Transverse colon (tissue), 4 donors: Measurements from ENCODE around the gene RUNX1. TPM values are rescaled to one million over a fixed set of nuclear protein-coding genes. Genes with fewer than 3 reads are reported as not detected.

Experiments used
- DNase-seq: peaks from one replicate; pipeline ENCODE4 v3.0.0-alpha.2; 2019
- H3K27ac ChIP-seq, 4 donors: fragments of 200-600 bp; sonication (generic); 2 replicates each; pipeline ENCODE4 v1.5.1; 2016 to 2018; ENCODE audit warnings: inconsistent platforms in 4 of 4
- H3K27me3 ChIP-seq: fragments of 200-600 bp; sonication (generic); 2 replicates; pipeline ENCODE4 v1.5.1; 2017; ENCODE audit warnings: inconsistent platforms
- H3K36me3 ChIP-seq, 4 donors: fragments of 200-600 bp; sonication (generic); 2 replicates each; pipeline ENCODE4 v1.5.1; 2017 to 2019; ENCODE audit warnings: inconsistent platforms in 4 of 4
- H3K4me1 ChIP-seq, 4 donors: fragments of 200-600 bp; sonication (generic); 2 replicates each; pipeline ENCODE4 v1.5.1; 2017 to 2020; ENCODE audit warnings: inconsistent platforms in 4 of 4
- H3K4me3 ChIP-seq, 4 donors: fragments of 200-600 bp; sonication (generic); 1 replicate in 1 of 4; 2 replicates in 3 of 4; pipeline versions ENCODE4 v1.5.1 to v1.6.1; 2017 to 2019; ENCODE audit warnings: inconsistent platforms in 4 of 4
- H3K9me3 ChIP-seq, 2 donors: fragments of 200-600 bp; sonication (generic); 2 replicates each; pipeline ENCODE4 v1.5.1; 2017 to 2019; ENCODE audit warnings: inconsistent platforms in 2 of 2
- CTCF ChIP-seq, 5 experiments: fragments of 200-600 bp in 3 of 5; fragments of 450-650 bp in 2 of 5; sonication (generic) in 3 of 5; IDR thresholded peaks; 1 replicate in 2 of 5; 2 replicates in 3 of 5; pipeline ENCODE4 v1.5.1; 2016 to 2017; ENCODE audit warnings: antibody characterized with exemption in 5 of 5, inconsistent platforms in 3 of 5, mild to moderate bottlenecking in 2 of 5, moderate library complexity in 1 of 5
- EP300 ChIP-seq: sonication (generic); formaldehyde crosslinking; IDR thresholded peaks from one replicate; pipeline ENCODE4 v1.6.1; 2017; ENCODE audit warnings: antibody characterized with exemption, low read depth
- POLR2A ChIP-seq: fragments of 450-650 bp; IDR thresholded peaks from one replicate; pipeline ENCODE4 v1.6.1; 2016; ENCODE audit warnings: antibody characterized with exemption, mild to moderate bottlenecking, moderate library complexity
- POLR2AphosphoS5 ChIP-seq, 3 donors: sonication (generic); formaldehyde crosslinking; IDR thresholded peaks; one replicate each; pipeline ENCODE4 v1.6.1; 2016; ENCODE audit warnings: antibody characterized with exemption in 3 of 3
- WGBS, 2 donors: methylation state at CpG; one replicate each; pipeline ENCODE4 v1.1.5; 2018; ENCODE audit warnings: low coverage in 1 of 2; 5-methylcytosine and 5-hydroxymethylcytosine counted together
- in situ Hi-C, 4 donors: fragments of 200-750 bp; cut with MboI; loops; one replicate each; pipeline versions ENCODE4 v1.15.0 to v1.15.1; 2017; ENCODE audit warnings: low sequenced_read_pairs in 3 of 4, low pct_ligation_motif_present in 1 of 4, low pct_unique_long_range_greater_than_20kb in 1 of 4
- intact Hi-C: fragments of 100-400 bp; cut with DNase I; formaldehyde crosslinking; loops from one replicate; pipeline ENCODE4 v1.15.1; 2023; ENCODE audit warnings: low total_unique reads
- total RNA-seq, 4 donors: library from RNA; depleted of rRNA; stranded (reverse); fragments of >200 nt; gene quantifications; one replicate each; pipeline ENCODE4 v1.1.0, GENCODE V29; 2016

Gene RUNX1
- total RNA-seq, 4 donors from 2014 or later: 8.3 to 60.1 (median 34.7) TPM

GRCh38 chr21:35077466-35077865 lies 28.4 kb upstream of the RUNX1 start:
- intact Hi-C loops: no loop called here
- DNase-seq: no peak
- no peak for TF ChIP-seq CTCF (IDR thresholded peaks at IDR 0.05)
- no peak for TF ChIP-seq EP300
- TF ChIP-seq POLR2AphosphoS5 (IDR thresholded peaks at IDR 0.05): no peak
- no peak for TF ChIP-seq POLR2A
- in situ Hi-C loops: no loop called here
- WGBS, 2 donors: 91 to 98% methylated on average over 4 of the region's 4 CpGs
- no peak overlapping the region for H3K4me3 ChIP-seq
- no peaks in the 10 kb centered on the region for H3K27me3 ChIP-seq
- no peak overlapping the region for H3K27ac ChIP-seq
- H3K4me1 ChIP-seq: peaks cover 0 to 7% (median 1%) of the 10 kb centered on the region in 4 donors
- no peaks in the 10 kb centered on the region for H3K9me3 ChIP-seq
- H3K36me3 ChIP-seq: no peaks in the 10 kb centered on the region

DNA sequence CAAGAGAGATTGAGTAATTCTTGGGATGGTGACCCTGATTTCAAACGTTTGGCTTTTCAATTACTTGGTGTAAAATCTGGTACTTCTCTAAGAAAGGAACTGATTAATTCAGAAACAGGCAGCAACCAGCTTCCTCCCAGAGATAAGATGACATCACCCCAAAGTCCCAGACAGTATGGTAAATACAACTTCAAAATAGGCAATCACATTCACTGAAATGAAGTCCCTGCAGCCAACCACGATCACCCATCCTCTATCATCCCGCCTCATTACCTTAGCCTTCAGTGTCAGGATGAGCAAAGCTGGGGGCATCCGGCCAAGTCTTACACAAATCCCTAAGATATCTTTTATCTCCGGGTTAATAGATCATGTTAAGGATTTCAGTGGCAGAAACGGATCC lies 26.4 kb upstream of the RUNX1 start:
- intact Hi-C loops (no loop called here), in situ Hi-C loops (no loop called here)
- H3K9me3 ChIP-seq: no peaks in the 10 kb centered on the region
- no peak overlapping the region for H3K27ac ChIP-seq
- H3K36me3 ChIP-seq: no peaks in the 10 kb centered on the region
- no peak overlapping the region for H3K4me3 ChIP-seq
- peaks cover 0 to 7% (median 2%) of the 10 kb centered on the region in 4 donors for H3K4me1 ChIP-seq
- TF ChIP-seq CTCF (IDR thresholded peaks at IDR 0.05) (no peak), POLR2AphosphoS5 (IDR thresholded peaks at IDR 0.05) (no peak), POLR2A (no peak), EP300 (no peak)
- no peaks in the 10 kb centered on the region for H3K27me3 ChIP-seq
- 70 to 76% methylated on average over 3 to 6 of the region's 6 CpGs for WGBS, 2 donors
- no peak for DNase-seq

GRCh38 chr21:35072960-35073359 lies 23.9 kb upstream of the RUNX1 start:
- no peak for TF ChIP-seq EP300
- no peak for TF ChIP-seq CTCF (IDR thresholded peaks at IDR 0.05)
- no peak for TF ChIP-seq POLR2AphosphoS5 (IDR thresholded peaks at IDR 0.05)
- TF ChIP-seq POLR2A: no peak
- Histone ChIP-seq H3K27ac (peak overlapping the region; percentile 18 to 60 (median 50)), H3K36me3 (no peaks in the 10 kb centered on the region), H3K9me3 (no peaks in the 10 kb centered on the region), H3K27me3 (no peaks in the 10 kb centered on the region), H3K4me1 (peaks cover 0 to 7% (median 2%) of the 10 kb centered on the region in 4 donors), H3K4me3 (no peak overlapping the region)
- in situ Hi-C loops: loop anchor here in 1 of 4 donors (25.0 kb wide), 1 partner anchor 114 kb away; no protein-coding TSS in a partner anchor
- no peak for DNase-seq
- intact Hi-C loops: no loop called here
- 72% methylated on average over 11 of the region's 11 CpGs; no CpG with 5 or more reads in 1 of the 2 donors for WGBS, 2 donors

GRCh38 chr21:35072557-35072956 lies 23.5 kb upstream of the RUNX1 start:
- peak overlapping the region; percentile 18 to 60 (median 50) for H3K27ac ChIP-seq
- 60 to 76% methylated on average over 2 to 5 of the region's 5 CpGs for WGBS, 2 donors
- no peak overlapping the region for H3K4me3 ChIP-seq
- no peaks in the 10 kb centered on the region for H3K36me3 ChIP-seq
- intact Hi-C loops (no loop called here), in situ Hi-C loops (loop anchor here in 1 of 4 donors (25.0 kb wide), 1 partner anchor 115 kb away; no protein-coding TSS in a partner anchor)
- H3K9me3 ChIP-seq: no peaks in the 10 kb centered on the region
- TF ChIP-seq POLR2A (no peak), EP300 (no peak), CTCF (IDR thresholded peaks at IDR 0.05) (no peak), POLR2AphosphoS5 (IDR thresholded peaks at IDR 0.05) (no peak)
- no peak for DNase-seq
- peaks cover 0 to 7% (median 2%) of the 10 kb centered on the region in 4 donors for H3K4me1 ChIP-seq
- H3K27me3 ChIP-seq: no peaks in the 10 kb centered on the region
